Ovary (tissue), 9 donors: Measurements from ENCODE around the gene MN1. TPM values are rescaled to one million over a fixed set of nuclear protein-coding genes. Genes with fewer than 3 reads are reported as not detected.

Experiments
- DNase-seq, 5 donors: peaks; one replicate each; pipeline ENCODE4 v3.0.0-alpha.2; 2019 to 2020
- H3K27ac ChIP-seq, 2 donors: fragments of 200-600 bp; one replicate each; pipeline versions ENCODE4 v1.5.1 to v1.8.0; 2019 to 2022
- H3K27me3 ChIP-seq: fragments of 200-600 bp; one replicate; pipeline ENCODE4 v1.8.0; 2022
- H3K36me3 ChIP-seq: fragments of 200-600 bp; sonication (generic); one replicate; pipeline ENCODE4 v1.5.1; 2019
- H3K4me1 ChIP-seq: one replicate; pipeline ENCODE4 v1.8.1; 2013; ENCODE audit warnings: mild to moderate bottlenecking, moderate library complexity; ENCODE audit not compliant: insufficient read depth
- H3K4me3 ChIP-seq: fragments of 200-600 bp; sonication (generic); one replicate; pipeline ENCODE4 v1.5.1; 2017
- H3K9me3 ChIP-seq, 2 donors: fragments of 200-600 bp in 1 of 2; sonication (generic) in 1 of 2; one replicate each; pipeline versions ENCODE4 v1.5.1 to v1.8.1; 2013 to 2019; ENCODE audit warnings: mild to moderate bottlenecking in 1 of 2, moderate library complexity in 1 of 2
- CTCF ChIP-seq, 3 donors: fragments of 450-650 bp in 2 of 3; fragments of 200-600 bp in 1 of 3; IDR thresholded peaks; one replicate each; pipeline versions ENCODE4 v1.5.1 to v1.8.0; 2016 to 2022; ENCODE audit warnings: antibody characterized with exemption in 3 of 3, mild to moderate bottlenecking in 1 of 3
- EP300 ChIP-seq: sonication (generic); formaldehyde crosslinking; IDR thresholded peaks from one replicate; pipeline ENCODE4 v1.6.1; 2017; ENCODE audit warnings: antibody characterized with exemption
- POLR2A ChIP-seq: fragments of 450-650 bp; IDR thresholded peaks from one replicate; pipeline ENCODE4 v1.6.1; 2017; ENCODE audit warnings: antibody characterized with exemption, mild to moderate bottlenecking, moderate library complexity
- WGBS, 3 donors: extraction: QIAGEN DNeasy Blood & Tissue Kit in 1 of 3; methylation state at CpG; one replicate each; pipeline versions ENCODE4 v1.1.5 to v1.1.7; 2013 to 2017; 5-methylcytosine and 5-hydroxymethylcytosine counted together
- intact Hi-C, 4 donors: fragments of 100-400 bp; cut with DNase I; formaldehyde crosslinking; loops; one replicate each; pipeline versions ENCODE4 v1.11.0 to v1.15.1; 2022 to 2023
- polyA plus RNA-seq, 2 donors: library from polyadenylated mRNA; stranded (reverse); fragments of 200-250 nt in 1 of 2; fragments of 350-450 nt in 1 of 2; fragmentation: Illumina TruSeq in 1 of 2; extraction: RNeasy Lipid Tissue Mini Kit (QIAGEN cat#74804) in 1 of 2; gene quantifications; one replicate each; pipeline ENCODE4 v1.2.3, GENCODE V29; 2013 to 2014
- total RNA-seq, 7 donors: library from RNA; depleted of rRNA in 2 of 7; stranded (reverse); fragments of >200 nt in 2 of 7; fragmentation: NEBNext Ultra II Directional in 3 of 7; extraction: Animal tissue kit (Norgen Biotek cat#: 25700) in 3 of 7; gene quantifications; one replicate each; pipeline versions ENCODE4 v1.1.0 to v1.2.4, GENCODE V29; 2016 to 2023
- donor health status: DM: no; HTN: no; CAD: no; lungs with moderate emphysema.
- donor health status: DM: no; HTN: no; CAD: no.
- donor health status: Bipolar disorder and iron deficiency.
- donor health status: DM: yes; HTN: yes; CAD: no.
- donor health status: DM: no; HTN: no; CAD: no.
- donor health status: DM: yes; HTN: yes; CAD: no.

Gene MN1
- total and polyA plus RNA-seq, 9 donors: 6.7 to 33.5 (median 13.4) TPM

GRCh38 chr22:27756212-27756660, 45.3 kb downstream of the MN1 start:
- H3K9me3 ChIP-seq: no peaks in the 10 kb centered on the region
- WGBS, 3 donors: 93 to 95% (median 95%) methylated on average over 16 of the region's 16 CpGs
- H3K27me3 ChIP-seq: no peaks in the 10 kb centered on the region
- TF ChIP-seq EP300 (no peak), POLR2A (no peak), CTCF (IDR thresholded peaks at IDR 0.05) (no peak)
- intact Hi-C loops: no loop called here
- H3K36me3 ChIP-seq: no peaks in the 10 kb centered on the region
- peaks cover 9% of the 10 kb centered on the region for H3K4me1 ChIP-seq
- no peak for DNase-seq
- no peak overlapping the region for H3K27ac ChIP-seq
- no peak overlapping the region for H3K4me3 ChIP-seq

DNA sequence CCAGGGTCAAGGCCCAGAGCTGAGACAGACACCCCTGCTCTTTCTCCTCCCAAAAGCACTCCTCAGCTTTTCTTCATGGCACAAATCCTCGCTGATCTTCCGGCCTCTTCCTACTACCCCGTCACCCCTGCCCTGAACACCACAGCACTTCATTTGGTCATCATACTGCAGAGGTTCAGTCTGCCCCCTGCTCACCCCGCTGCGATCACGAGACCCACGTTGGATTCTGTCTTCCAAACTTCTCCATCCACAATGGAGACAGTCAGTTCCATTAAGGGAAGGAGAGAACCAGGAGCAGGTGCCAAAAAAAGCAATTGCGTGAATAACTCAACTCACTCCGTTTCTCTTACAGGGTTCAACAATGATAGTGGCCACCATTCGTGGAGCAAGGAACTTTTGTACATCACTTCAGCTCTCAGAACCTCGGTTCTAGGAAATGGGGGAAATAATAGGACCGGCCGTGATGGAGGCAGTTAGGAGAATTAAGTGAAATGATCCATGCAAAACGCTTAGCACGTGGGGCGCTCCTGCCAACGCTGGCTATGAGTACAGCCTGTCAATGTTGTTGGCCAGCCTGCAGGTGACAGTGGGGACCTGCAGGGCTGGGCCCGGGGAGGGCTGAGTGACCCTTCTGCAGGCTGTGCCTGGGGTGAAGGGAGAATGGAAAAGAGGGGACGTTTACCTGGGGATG, 45.9 kb downstream of the MN1 start:
- Histone ChIP-seq H3K27me3 (no peaks in the 10 kb centered on the region), H3K4me1 (peaks cover 9% of the 10 kb centered on the region), H3K9me3 (no peaks in the 10 kb centered on the region), H3K4me3 (no peak overlapping the region), H3K36me3 (no peaks in the 10 kb centered on the region), H3K27ac (no peak overlapping the region)
- TF ChIP-seq EP300 (no peak), CTCF (IDR thresholded peaks at IDR 0.05) (no peak), POLR2A (no peak)
- WGBS, 3 donors: 73 to 81% (median 79%) methylated on average over 19 of the region's 19 CpGs
- no peak for DNase-seq
- intact Hi-C loops: no loop called here

DNA sequence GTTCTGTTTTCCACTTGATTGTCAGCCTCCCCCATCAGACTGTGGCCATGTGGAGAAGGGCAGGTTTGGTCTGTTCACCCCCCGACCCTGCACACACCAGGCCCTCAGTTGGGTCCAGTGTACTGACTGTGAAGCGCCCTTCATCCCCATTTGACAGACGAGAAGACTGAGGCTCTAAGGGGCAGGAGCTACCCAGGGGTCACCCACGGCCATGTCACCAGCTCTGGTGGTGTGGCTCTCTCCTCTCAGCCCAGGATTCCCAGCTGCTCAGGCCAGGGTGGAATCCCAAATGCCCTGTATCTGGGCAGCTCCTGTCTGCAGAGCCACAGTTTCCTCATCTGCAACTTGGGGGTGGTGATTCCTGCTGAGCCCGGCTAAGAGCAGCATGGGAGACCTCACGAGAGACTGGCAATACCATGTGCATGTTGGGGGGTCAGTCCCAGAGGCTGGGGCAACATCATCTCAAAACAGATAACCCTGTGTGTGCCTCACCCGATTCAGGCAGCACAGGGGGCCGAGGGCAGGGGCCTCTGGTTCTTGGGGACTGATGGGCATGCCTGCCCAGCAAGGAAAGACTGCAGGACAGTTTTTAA, 46.6 kb downstream of the MN1 start:
- DNase-seq: no peak
- Histone ChIP-seq H3K36me3 (no peaks in the 10 kb centered on the region), H3K4me3 (no peak overlapping the region), H3K27me3 (no peaks in the 10 kb centered on the region), H3K4me1 (peaks cover 9% of the 10 kb centered on the region), H3K27ac (no peak overlapping the region), H3K9me3 (no peaks in the 10 kb centered on the region)
- WGBS, 3 donors: 88 to 94% (median 92%) methylated on average over 8 of the region's 8 CpGs
- intact Hi-C loops: no loop called here
- TF ChIP-seq CTCF (IDR thresholded peaks at IDR 0.05) (no peak), EP300 (no peak), POLR2A (no peak)

- TF ChIP-seq EP300 (no peak), CTCF (IDR thresholded peaks at IDR 0.05) (no peak), POLR2A (no peak)
- Histone ChIP-seq H3K4me3 (no peak overlapping the region), H3K27ac (no peak overlapping the region), H3K36me3 (no peaks in the 10 kb centered on the region), H3K27me3 (no peaks in the 10 kb centered on the region), H3K9me3 (no peaks in the 10 kb centered on the region), H3K4me1 (peaks cover 11% of the 10 kb centered on the region)
- DNase-seq: peak in 2 of 5 donors; percentile 46 to 53
- intact Hi-C loops: no loop called here
- 50 to 58% (median 55%) methylated on average over 19 of the region's 19 CpGs for WGBS, 3 donors
Measured at GRCh38 chr22:27754247-27754887, 47.2 kb downstream of the MN1 start.
